GM21737 (cell line): ENCODE data around the gene FIGLA.

Experiments
- ATAC-seq: cut with Tn5 transposase; IDR thresholded peaks from one replicate; pipeline ENCODE4 v1.9.1; 2021; ENCODE audit warnings: mild to moderate bottlenecking, moderate library complexity; ENCODE audit not compliant: unreplicated experiment

The FIGLA gene

DNA sequence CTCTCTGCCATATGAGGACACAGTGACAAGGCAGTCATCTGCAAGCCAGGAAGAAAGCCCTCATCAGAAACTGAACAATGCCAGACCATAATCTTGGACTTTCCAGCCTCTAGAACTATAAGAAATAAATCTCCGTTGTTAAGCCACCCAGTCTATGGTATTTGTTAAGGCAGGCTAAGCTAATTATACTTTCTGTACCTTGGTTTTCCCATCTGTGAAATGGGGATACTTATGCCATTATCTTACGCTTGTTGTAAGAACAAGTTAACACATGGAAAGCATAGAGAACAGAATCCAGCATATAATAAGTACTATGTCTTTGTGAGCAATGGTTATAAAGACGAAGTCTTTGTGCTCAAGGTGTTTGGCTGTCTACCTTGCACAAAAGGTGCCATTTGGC is 14.2 kb downstream of the FIGLA start:
- no peak for ATAC-seq

GRCh38 chr2:70775141-70775540 is 15.3 kb downstream of the FIGLA start:
- ATAC-seq, result no peak

- no peak for ATAC-seq
Observed at GRCh38 chr2:70772486-70773155, 17.8 kb downstream of the FIGLA start.

GRCh38 chr2:70771446-70771845 is 19.0 kb downstream of the FIGLA start:
- no peak for ATAC-seq

- ATAC-seq, result no peak
Observed at GRCh38 chr2:70769450-70769849, 21.0 kb downstream of the FIGLA start.

DNA sequence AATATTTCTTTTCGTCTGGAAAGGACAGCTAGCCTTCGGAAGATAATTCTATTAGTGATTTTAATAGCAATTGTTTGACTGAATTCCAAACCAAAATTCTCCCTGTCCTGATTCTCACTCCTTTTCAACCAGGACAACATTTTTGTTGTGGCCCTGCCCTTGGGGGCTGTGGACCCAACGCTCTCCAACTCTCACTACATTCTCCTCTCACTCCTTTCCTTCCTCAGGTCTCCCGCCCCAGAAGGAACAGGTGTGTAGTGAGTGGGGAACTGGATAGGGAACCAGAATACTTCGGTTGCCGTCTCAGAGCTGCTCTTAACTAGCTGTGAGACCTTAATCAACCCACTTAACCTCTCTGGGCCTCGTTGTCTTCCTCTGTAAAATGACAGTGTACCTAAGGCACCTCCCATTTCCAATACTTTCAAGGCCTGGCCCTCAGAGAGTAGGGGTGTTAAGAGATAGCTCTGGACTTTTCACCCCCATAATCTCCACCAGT is 21.8 kb downstream of the FIGLA start:
- ATAC-seq, result no peak

- no peak for ATAC-seq
Observed at GRCh38 chr2:70767699-70768589, 22.5 kb downstream of the FIGLA start, which contains the start of gene ADD2. TSS of gene ADD2 (minus strand) at chr2:70768200. CDS start at chr2:70706408, 61,792 bp downstream.

GRCh38 chr2:70767079-70767698 is 23.3 kb downstream of the FIGLA start:
- ATAC-seq, result no peak

GRCh38 chr2:70766357-70767078 is 23.9 kb downstream of the FIGLA start:
- no peak for ATAC-seq

DNA sequence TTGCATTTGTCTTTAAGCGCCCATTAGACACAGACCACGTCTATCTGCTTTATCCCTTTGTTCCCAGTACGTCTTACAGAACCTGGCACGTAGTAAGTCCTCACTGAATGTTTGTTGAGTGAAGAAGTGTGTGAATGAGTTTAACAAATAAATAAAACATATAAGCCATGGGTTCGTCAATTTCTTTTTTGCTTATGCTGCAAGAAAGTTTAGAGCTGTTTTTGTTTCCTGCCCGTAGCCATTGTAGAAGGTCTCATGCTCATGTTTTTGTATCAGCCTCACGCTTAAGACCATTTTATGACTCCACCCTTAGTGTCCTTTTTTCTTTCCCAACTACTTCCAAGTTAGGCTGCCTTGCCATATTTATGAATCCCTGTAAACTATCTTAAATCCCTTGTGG is 24.9 kb downstream of the FIGLA start:
- ATAC-seq, result no peak

DNA sequence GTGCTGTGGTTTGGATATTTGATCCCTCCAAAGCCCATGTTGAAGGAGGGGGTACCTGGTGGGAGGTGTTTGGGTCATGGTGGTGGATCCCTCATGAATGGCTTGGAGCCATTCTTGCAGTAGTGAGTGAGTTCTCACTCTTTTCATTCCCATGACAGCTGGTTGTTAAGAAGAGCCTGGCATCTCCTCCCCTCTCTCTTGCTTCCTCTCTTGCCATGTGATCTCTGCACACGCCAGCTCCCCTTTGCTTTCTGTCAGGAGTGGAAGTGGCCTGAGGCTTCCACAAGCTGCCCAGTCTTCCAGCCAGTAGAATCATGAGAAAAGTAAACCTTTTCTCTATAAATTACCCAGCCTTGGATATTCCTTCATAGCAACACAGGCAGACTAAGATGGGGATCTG is 31.0 kb downstream of the FIGLA start:
- ATAC-seq, result no peak

DNA sequence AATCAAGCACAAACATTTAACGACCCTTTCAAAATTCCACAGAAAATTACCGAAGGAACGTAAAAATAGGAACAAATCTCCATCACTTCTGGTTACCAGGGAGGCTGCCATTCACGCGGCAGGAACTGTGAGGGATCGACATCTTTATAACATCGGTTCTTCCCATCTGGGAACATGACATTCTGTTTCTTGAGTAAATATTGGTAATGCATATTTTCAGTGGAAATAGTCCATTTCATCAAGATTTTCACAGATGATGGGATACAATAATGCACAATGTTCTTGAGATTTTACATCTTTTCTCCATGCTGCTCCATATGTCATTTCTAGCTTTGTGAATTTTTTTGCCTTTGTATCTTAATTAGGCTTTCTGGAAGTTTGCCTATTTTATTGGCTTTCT is 32.5 kb downstream of the FIGLA start:
- no peak for ATAC-seq

DNA sequence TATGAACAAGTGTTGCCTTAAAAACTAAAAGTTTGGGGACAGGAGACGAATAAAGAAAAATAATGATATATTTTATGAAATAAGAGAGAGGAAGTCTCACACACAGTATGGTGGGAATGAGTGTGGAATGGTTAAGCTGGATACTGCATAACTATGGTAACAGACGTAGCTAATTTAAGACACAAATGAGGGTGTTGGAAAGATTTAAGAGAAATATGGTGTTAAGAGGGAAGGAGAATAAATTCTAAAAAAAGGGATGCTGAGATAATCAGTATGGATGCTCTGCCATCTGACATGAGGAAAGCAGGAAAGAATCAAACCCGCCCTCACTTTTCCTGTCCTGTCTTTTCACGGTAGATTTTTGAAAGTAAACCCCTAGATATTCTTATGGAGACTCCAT is 33.1 kb downstream of the FIGLA start:
- ATAC-seq, result no peak

DNA sequence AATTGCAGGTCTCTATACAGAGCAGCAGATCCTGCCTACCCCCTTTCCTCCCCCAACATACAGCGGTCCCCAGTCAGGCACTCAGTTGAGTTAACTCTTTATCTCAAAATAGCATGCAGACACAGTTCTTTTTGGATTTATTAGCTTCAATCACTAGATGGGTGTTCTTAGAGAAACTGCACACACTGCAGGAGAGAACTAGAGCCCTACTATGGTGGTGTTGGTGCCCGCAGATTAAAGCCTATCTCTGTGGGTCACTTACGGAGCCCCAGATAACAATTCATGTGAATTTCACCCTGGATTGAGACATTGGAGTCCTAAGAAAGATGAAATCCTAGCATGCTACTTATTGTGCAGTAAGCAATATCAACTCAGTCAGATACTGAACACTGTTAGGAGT is 34.3 kb downstream of the FIGLA start:
- no peak for ATAC-seq

GRCh38 chr2:70753902-70754301 is 36.5 kb downstream of the FIGLA start:
- no peak for ATAC-seq

DNA sequence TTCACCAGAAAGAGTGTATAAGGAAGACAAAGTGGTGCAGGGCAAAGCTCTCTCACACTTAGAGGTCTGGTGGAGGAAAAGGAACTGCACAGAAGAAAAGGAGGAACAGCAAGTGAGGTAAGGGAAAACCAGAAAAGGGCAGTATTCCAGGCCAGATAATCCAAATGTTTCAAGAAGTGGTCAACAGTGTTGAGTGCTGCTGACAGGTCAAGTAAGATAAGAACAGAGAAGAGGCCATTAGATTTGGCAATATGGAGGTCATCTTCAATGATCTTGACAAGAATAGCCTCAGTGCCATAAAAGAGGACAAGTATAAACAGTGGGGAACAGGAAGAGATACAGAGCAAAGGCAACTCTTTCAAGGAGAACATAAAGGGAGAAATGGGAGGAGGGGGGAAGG is 37.4 kb downstream of the FIGLA start:
- no peak for ATAC-seq

GRCh38 chr2:70752396-70752795 is 38.0 kb downstream of the FIGLA start:
- no peak for ATAC-seq

- ATAC-seq, result no peak
Observed at GRCh38 chr2:70751881-70752280, 38.6 kb downstream of the FIGLA start.

- ATAC-seq, result no peak
Observed at GRCh38 chr2:70750320-70750719, 40.1 kb downstream of the FIGLA start.

- ATAC-seq, result no peak
Observed at GRCh38 chr2:70748002-70748784, 42.2 kb downstream of the FIGLA start.
